Muscle of back (tissue), 11 donors: ENCODE results near the gene CIT. TPM values are rescaled to one million over a fixed set of nuclear protein-coding genes. Genes with fewer than 3 reads are reported as not detected.
"Not testable (repeated sequence)": the region's sequence is repeated elsewhere in the genome, so short reads cannot be mapped to it uniquely, and the experiment has no call there.

Source experiments
- DNase-seq, 3 donors: peaks; one replicate each; pipeline versions ENCODE4 v3.0.0 to v3.0.0-alpha.2; 2013
- polyA plus RNA-seq, 10 donors: library from polyadenylated mRNA; unstranded; fragments of 120-200 nt; gene quantifications; one replicate each; pipeline ENCODE4 v1.2.1, GENCODE V29; 2013; ENCODE audit not compliant: insufficient read length in 10 of 10

The CIT gene
- polyA plus RNA-seq, 10 donors, result 7.1 to 13.5 (median 9.6) TPM

DNA sequence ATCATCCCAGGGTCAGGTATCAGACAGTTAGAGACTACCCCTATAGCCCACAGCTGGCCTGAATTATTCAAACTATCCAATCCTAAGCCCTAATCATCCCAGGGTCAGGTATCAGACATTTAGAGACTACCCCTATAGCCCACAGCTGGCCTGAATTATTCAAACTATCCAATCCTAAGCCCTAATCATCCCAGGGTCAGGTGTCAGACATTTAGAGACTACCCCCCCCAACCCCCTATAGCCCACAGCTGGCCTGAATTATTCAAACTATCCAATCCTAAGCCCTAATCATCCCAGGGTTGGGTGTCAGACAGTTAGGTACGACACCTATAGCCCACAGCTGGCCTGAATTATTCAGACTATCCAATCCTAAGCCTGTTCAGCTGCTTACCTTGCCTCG lies 220.1 kb downstream of the CIT start:
- DNase-seq, result not testable (repeated sequence)

DNA sequence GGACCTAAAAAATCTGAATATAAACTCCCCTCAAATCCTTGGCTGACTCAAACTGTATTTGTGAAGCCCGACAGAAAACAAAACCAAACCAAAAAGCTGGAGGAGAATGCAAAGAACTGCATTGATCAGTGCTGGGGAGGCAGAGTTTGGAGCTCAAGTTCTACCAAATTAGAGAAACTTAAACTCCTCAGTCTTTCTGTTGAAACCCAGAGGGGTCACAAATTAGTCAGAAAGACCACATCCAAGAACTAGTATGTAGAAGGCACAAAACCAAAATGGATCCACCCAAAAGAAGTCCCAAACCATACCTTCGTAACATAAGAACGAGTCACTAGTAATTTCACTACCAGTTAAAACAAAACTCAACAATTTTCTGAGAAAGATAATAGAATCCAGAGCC lies 224.5 kb downstream of the CIT start:
- DNase-seq, result no peak

DNA sequence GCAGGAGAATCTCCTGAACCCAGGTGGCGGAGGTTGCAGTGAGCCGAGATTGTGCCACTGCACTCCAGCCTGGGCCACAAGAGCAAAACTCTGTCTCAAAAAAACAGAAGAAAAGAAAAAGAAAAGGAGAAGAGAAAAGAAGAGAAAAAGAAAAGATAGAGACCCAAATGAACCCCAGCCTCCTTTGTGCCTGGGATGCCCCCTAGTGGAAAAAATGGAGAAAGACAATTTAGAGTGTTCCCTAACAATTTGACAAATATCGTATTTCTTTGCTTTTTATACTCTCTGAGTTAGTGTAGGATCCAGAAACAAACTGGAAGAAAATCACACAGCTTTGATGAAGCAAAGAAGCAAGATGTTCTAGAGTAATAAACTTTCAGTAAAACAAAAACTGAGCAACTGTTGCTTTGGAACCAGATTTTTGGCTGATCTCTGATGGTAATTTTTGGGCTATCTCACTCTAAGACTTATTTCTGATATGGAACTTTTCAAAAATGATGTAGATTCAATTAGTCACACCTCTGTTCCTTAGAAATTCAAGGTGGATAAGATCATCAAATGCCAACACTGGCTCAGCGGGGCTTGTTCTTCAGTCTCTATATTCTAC lies 227.8 kb downstream of the CIT start:
- DNase-seq, result no peak

DNA sequence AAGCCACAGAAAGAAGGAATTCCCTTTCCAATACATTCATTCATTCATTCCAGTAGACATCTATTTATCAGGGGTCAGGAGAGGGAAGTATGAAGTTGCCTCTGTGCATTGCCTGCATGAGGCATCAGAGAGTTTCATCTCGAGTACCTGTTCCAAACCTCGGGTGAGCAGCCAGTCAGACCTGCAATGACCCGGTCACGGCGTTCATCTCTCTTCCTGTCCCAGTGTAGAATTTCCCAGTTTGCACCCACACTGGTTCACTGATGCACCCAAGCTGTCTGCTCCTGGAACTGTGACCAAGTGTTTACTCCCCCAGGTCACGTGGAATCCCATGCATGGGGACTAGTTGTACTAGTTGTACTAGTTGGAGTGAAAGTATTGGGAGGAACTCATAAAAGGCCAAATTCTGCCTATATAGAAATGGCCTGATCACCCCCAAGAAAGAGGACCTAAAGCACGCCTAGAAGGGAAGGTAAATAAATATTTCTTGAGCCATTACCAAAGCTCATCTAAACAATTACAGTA lies 231.5 kb downstream of the CIT start:
- no peak for DNase-seq

DNA sequence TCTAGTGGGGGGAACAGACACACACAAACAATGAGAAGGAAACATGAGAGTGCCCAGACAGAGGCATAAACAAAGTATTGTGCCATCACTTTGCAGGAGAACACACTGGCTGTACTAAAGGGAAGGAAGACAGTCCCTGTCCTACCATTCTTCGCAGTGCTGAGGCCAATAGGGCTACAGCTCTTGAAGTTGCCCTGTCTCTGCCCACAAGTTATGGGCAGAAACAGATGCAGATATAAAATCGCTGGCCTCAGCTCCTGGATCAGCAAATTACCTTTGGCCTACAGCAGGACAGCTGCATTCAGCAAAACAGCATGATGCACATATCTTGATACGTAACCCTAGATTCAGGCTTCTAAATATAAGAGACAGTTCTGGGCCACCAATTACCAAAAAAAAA lies 232.2 kb downstream of the CIT start:
- DNase-seq, result peak in 2 of 3 donors; percentile 16 to 22

DNA sequence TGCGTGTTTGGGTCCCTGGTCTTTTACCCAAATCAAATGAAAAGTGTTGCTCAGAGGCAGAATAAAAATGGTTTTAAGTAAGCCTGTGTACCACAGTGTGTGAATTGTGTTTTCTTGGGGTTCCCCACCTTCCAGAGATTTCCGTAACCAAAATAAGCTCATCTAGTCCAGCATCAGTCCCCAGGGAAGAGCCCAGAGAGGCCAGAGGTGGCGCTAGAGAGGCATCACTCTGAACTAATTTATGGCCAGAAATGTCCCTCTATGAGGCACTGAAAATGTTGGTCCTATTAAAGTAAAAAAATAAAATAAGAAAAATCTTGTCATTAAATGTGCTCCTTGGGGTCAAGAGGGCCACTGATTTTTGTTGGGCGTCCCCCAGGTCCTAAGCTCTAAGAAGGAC lies 234.1 kb downstream of the CIT start:
- DNase-seq, result no peak

Other genes starting within 250 kb of the CIT start
- gene PRKAB1, start 209.2 kb downstream of the CIT start, polyA plus RNA-seq, result 10 to 100 TPM; 18.0 to 28.2 (median 23.5) TPM
- 1 to 10 TPM; 1.9 to 5.9 (median 3.5) TPM for gene BICDL1, start 111.9 kb upstream of the CIT start, polyA plus RNA-seq
- gene RAB35, start 239.4 kb upstream of the CIT start, polyA plus RNA-seq, result 10 to 100 TPM; 25.9 to 35.6 (median 30.3) TPM